ENCODE results near the gene MEX3A. TPM values are rescaled to one million over a fixed set of nuclear protein-coding genes. Genes with fewer than 3 reads are reported as not detected.
A peak's percentile ranks its signal among the peaks of the same experiment; 100 is the strongest.

MEX3A gene
- total RNA-seq, 5 donors from 2014 or later (not counting 1 experiment from before 2014, with no cell fraction given), result 0.03 to 0.58 (median 0.20) TPM

DNA sequence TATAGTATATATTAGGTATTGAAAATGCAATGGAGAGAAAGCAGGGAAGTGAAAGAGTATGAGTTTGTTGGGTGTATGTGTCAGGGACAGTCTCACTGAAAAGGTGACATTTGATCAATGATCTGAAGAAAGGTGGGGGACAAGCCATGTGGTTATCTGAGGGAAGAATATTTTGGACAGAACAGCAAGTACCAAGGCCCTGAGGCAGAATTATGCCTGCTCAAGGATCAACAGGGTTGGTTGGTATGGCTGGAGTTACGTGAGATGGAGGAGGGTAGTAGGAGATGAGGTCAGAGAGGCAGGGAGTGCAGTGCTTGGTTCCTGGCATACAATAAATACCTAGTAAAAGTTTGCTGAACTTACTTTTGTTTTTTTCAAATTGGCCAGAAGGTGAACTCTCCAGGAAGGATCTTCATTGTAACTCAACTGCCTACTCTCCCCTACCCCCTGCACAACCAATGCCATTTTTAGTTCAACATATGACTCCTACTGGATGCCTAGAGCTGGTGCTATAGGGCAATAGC, 25.9 kb downstream of the MEX3A start:
- no CpG with 5 or more reads among the region's 1 CpG for WGBS (ENCODE audit: insufficient coverage)
- H3K4me1 Mint-ChIP-seq, result peaks cover 30 to 43% (median 34%) of the 10 kb centered on the region in 3 donors
- POLR2A ChIA-PET, result no interaction called here
- peak overlapping the region in 1 of 2 donors; percentile 61 for H3K27ac Mint-ChIP-seq
- Histone ChIP-seq H3K36me3 (ENCODE audit: control insufficient read depth in 2 of 2, extremely low read depth in 1 of 2, insufficient read depth in 1 of 2, low read length in 1 of 2) (peaks cover 0 to 3% of the 10 kb centered on the region in 2 donors), H3K27me3 (replicated peaks in 1 of 2; ENCODE audit: control insufficient read depth in 2 of 2, extremely low read depth in 1 of 2, insufficient read depth in 2 of 2, low read length in 1 of 2) (no peaks in the 10 kb centered on the region), H3K4me3 (ENCODE audit: control insufficient read depth in 1 of 2, extremely low read depth in 1 of 2, low read length in 1 of 2) (no peak overlapping the region), H3K9me3 (no peaks in the 10 kb centered on the region), H3K27ac (ENCODE audit: low read length) (no peak overlapping the region), H3K4me1 (ENCODE audit: control insufficient read depth in 1 of 2, extremely low read depth in 1 of 2, insufficient read depth in 2 of 2, low read length in 2 of 2) (peaks cover 6 to 22% of the 10 kb centered on the region in 2 experiments)
- ATAC-seq (replicated peaks in 1 of 4) (no peak), DNase-seq (no peak)
- no peaks in the 10 kb centered on the region for H3K27me3 Mint-ChIP-seq
- CTCF ChIA-PET, result interaction anchor here in 1 of 2 donors (0.7 kb wide), 1 partner anchor 50 kb away, joined by 3 read pairs; no protein-coding TSS in a partner anchor
- H3K4me3 Mint-ChIP-seq, result peak overlapping the region; percentile 21 to 100 (median 47)
- peaks cover 3% of the 10 kb centered on the region for H3K36me3 Mint-ChIP-seq
- no peaks in the 10 kb centered on the region for H3K9me3 Mint-ChIP-seq

DNA sequence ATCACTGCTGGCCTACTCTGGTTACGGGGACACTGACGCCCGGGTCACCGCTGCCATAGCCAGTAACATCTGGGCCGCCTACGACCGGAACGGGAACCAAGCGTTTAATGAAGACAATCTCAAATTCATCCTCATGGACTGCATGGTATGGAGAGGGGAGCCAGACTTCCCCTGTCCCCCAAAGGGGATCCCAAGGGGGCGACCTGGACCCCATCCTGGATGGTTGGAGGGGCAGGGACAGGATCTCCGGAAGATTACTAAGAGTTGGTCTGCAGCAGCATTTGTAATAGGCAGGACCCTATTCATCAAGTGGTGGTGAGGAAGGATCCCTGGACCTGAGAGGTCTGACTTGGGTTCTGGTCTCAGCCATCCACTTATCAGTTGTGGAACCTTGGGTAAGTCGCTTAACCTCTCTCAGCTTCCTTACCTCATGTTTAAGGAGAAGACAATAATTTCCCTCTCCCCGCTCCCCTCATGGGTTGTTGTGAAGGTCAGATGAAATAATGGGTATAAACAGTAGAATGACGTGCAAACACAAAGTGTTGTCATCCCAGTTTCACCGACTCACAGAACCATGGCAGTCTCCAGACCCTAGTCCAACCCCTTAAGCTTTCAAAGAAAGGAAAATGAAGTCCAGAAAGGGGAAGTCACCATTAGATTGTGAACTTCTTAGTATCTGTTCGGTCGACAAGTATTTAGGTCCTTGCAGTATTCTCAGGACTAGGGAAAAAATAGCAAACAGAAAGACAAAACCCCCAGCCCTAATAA, 26.8 kb downstream of the MEX3A start:
- H3K27me3 Mint-ChIP-seq, result no peaks in the 10 kb centered on the region
- DNase-seq, result peak in 2 of 35 experiments; percentile 11 to 12
- CTCF ChIA-PET, result interaction anchor here in 1 of 2 donors (0.7 kb wide), 1 partner anchor 51 kb away, joined by 3 read pairs; no protein-coding TSS in a partner anchor

DNA sequence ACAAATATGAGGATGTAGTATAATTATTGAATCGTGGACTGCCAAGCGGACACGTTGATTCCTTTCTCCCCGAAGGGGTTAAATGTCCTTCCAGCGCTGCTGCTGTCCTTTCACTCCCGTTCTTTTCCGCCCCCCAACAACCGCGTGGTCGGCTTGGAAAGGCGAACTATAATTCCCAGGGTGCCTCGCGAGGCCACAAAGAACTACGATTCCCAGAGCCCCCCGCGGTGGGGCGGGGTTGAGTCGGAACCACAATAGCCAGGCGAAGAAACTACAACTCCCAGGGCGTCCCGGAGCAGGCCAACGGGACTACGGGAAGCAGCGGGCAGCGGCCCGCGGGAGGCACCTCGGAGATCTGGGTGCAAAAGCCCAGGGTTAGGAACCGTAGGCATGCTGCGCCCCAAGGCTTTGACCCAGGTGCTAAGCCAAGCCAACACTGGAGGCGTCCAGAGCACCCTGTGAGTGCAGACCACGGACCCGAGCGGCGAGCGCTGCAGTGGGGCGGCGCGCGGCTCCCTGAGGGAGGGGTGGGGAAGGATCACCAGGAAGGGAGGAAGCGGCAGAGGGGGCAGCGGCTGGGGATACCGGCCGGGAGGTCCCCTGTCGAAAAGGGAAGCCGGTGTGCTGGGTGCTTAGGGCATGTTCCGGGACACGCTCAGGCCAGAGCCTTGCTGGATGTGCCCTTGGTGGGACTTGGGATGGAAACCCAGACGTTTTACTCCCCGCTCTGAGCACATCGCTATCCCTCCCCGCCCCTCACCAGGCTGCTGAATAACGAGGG, 27.6 kb downstream of the MEX3A start, which contains the start of gene LAMTOR2:
Gene LAMTOR2, plus strand, starts transcription at position 283 of the 781 bp plus-strand sequence. Its CDS starts 108 bp downstream, at position 391.
- under 1% methylated on average over 47 of the region's 53 CpGs for WGBS (ENCODE audit: insufficient coverage)
- peak within 1 kb of the TSS; percentile 90 to 95 for H3K27ac Mint-ChIP-seq
- peaks cover 10% of the 10 kb centered on the region for H3K36me3 Mint-ChIP-seq
- Histone ChIP-seq H3K27me3 (replicated peaks in 1 of 2; ENCODE audit: control insufficient read depth in 2 of 2, extremely low read depth in 1 of 2, insufficient read depth in 2 of 2, low read length in 1 of 2) (no peaks in the 10 kb centered on the region), H3K9me3 (no peaks in the 10 kb centered on the region), H3K27ac (ENCODE audit: low read length) (peak within 1 kb of the TSS; percentile 78), H3K4me3 (ENCODE audit: control insufficient read depth in 1 of 2, extremely low read depth in 1 of 2, low read length in 1 of 2) (peak within 1 kb of the TSS; percentile 80 to 82), H3K4me1 (ENCODE audit: control insufficient read depth in 1 of 2, extremely low read depth in 1 of 2, insufficient read depth in 2 of 2, low read length in 2 of 2) (peaks cover 6 to 22% of the 10 kb centered on the region in 2 experiments), H3K36me3 (ENCODE audit: control insufficient read depth in 2 of 2, extremely low read depth in 1 of 2, insufficient read depth in 1 of 2, low read length in 1 of 2) (peaks cover 0 to 13% of the 10 kb centered on the region in 2 donors)
- ChIA-PET POLR2A (interaction anchor here in 1 of 2 donors (0.6 kb wide), 1 partner anchor 860 kb away, joined by 3 read pairs; no protein-coding TSS in a partner anchor), CTCF (no interaction called here)
- H3K4me3 Mint-ChIP-seq, result peak within 1 kb of the TSS; percentile 93 to 100 (median 95)
- DNase-seq (peak; percentile 87 to 97 (median 95)), ATAC-seq (replicated peaks in 1 of 4) (peak; percentile 78 to 85 (median 82))
- peaks cover 28 to 43% (median 34%) of the 10 kb centered on the region in 3 donors for H3K4me1 Mint-ChIP-seq
- no peaks in the 10 kb centered on the region for H3K27me3 Mint-ChIP-seq
- no peaks in the 10 kb centered on the region for H3K9me3 Mint-ChIP-seq

More for the DNA sequence above, 26.8 kb downstream of the MEX3A start:
- Histone ChIP-seq H3K36me3 (ENCODE audit: control insufficient read depth in 2 of 2, extremely low read depth in 1 of 2, insufficient read depth in 1 of 2, low read length in 1 of 2) (peaks cover 0 to 6% of the 10 kb centered on the region in 2 donors), H3K4me1 (ENCODE audit: control insufficient read depth in 1 of 2, extremely low read depth in 1 of 2, insufficient read depth in 2 of 2, low read length in 2 of 2) (peaks cover 6 to 22% of the 10 kb centered on the region in 2 experiments), H3K27me3 (replicated peaks in 1 of 2; ENCODE audit: control insufficient read depth in 2 of 2, extremely low read depth in 1 of 2, insufficient read depth in 2 of 2, low read length in 1 of 2) (no peaks in the 10 kb centered on the region), H3K9me3 (no peaks in the 10 kb centered on the region), H3K27ac (ENCODE audit: low read length) (no peak overlapping the region), H3K4me3 (ENCODE audit: control insufficient read depth in 1 of 2, extremely low read depth in 1 of 2, low read length in 1 of 2) (peak overlapping the region; percentile 71 to 82)
- Mint-ChIP-seq H3K27ac (peak overlapping the region in 1 of 2 donors; percentile 95), H3K4me3 (peak overlapping the region; percentile 93 to 100 (median 95)), H3K36me3 (peaks cover 7% of the 10 kb centered on the region), H3K4me1 (peaks cover 28 to 43% (median 34%) of the 10 kb centered on the region in 3 donors), H3K9me3 (no peaks in the 10 kb centered on the region)
- ATAC-seq (replicated peaks in 1 of 4), result no peak
- 10% methylated on average over 4 of the region's 17 CpGs for WGBS (ENCODE audit: insufficient coverage)
- POLR2A ChIA-PET, result interaction anchor here in 1 of 2 donors (0.6 kb wide), 1 partner anchor 402 kb away, joined by 4 read pairs; no protein-coding TSS in a partner anchor

DNA sequence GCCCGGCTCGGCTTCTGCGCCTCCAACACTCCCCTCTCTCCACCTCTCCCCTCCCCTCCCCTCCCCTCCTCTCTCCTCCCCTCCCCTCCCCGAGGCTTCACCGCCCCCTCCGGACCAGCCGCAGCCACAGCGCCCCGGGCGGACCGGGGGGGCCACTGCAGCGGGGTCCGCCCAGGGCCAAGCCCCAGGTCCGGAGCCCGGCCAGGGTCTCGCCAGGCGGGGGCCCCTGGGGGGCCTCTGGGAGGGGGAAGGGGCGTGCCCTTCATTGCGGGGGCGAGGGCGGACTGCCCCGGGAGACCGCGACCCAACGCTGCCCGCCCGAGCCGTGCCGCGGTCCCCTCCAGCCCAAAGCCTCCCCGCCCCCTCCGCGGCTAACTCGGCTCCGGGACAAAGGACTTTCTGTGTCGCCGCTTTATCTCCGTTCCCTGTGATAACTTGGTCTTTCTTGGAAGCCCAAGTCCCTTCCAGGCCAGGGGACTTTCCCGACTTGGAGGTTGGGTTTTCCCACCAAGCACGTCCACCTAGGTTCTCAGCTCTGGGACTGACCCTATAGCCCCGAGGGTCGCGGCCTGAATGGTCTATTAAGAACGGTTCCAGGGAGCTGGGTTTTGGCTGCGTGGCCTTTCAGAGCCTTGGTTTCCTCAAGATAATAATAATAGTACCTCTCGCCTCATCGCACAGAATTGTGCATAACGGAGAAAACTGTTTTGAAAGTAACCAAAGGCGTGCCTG, 28.3 kb downstream of the MEX3A start, which contains the start of gene UBQLN4:
Gene UBQLN4, minus strand, starts transcription at position 31 of the 732 bp plus-strand sequence. CDS start 97 bp downstream, outside the sequence.
- peaks cover 28 to 43% (median 34%) of the 10 kb centered on the region in 3 donors for H3K4me1 Mint-ChIP-seq
- Histone ChIP-seq H3K36me3 (ENCODE audit: control insufficient read depth in 2 of 2, extremely low read depth in 1 of 2, insufficient read depth in 1 of 2, low read length in 1 of 2) (peaks cover under 1 to 21% of the 10 kb centered on the region in 2 donors), H3K4me1 (ENCODE audit: control insufficient read depth in 1 of 2, extremely low read depth in 1 of 2, insufficient read depth in 2 of 2, low read length in 2 of 2) (peaks cover 6 to 22% of the 10 kb centered on the region in 2 experiments), H3K4me3 (ENCODE audit: control insufficient read depth in 1 of 2, extremely low read depth in 1 of 2, low read length in 1 of 2) (peak within 1 kb of the TSS; percentile 80 to 82), H3K9me3 (no peaks in the 10 kb centered on the region), H3K27ac (ENCODE audit: low read length) (peak within 1 kb of the TSS; percentile 78), H3K27me3 (replicated peaks in 1 of 2; ENCODE audit: control insufficient read depth in 2 of 2, extremely low read depth in 1 of 2, insufficient read depth in 2 of 2, low read length in 1 of 2) (no peaks in the 10 kb centered on the region)
- peak within 1 kb of the TSS; percentile 90 to 95 for H3K27ac Mint-ChIP-seq
- POLR2A ChIA-PET, result interaction anchor here (0.6 to 0.7 kb wide), 3 partner anchors 859 to 1607 kb away, joined by 3 read pairs; no protein-coding TSS in a partner anchor
- peak; percentile 62 to 78 (median 70) for ATAC-seq (replicated peaks in 1 of 4)
- DNase-seq, result peak; percentile 66 to 87 (median 78)
- peaks cover 17% of the 10 kb centered on the region for H3K36me3 Mint-ChIP-seq
- H3K9me3 Mint-ChIP-seq, result no peaks in the 10 kb centered on the region
- peak within 1 kb of the TSS; percentile 93 to 100 (median 95) for H3K4me3 Mint-ChIP-seq
- 0% methylated on average over 30 of the region's 49 CpGs for WGBS (ENCODE audit: insufficient coverage)
- CTCF ChIA-PET, result interaction anchor here in 1 of 2 donors (0.9 kb wide), 1 partner anchor 91 kb away, joined by 4 read pairs; no protein-coding TSS in a partner anchor
- no peaks in the 10 kb centered on the region for H3K27me3 Mint-ChIP-seq

- ChIA-PET POLR2A (interaction anchor here (0.6 to 0.7 kb wide), 3 partner anchors 688 to 1607 kb away, joined by 3 to 4 read pairs (median 3); partner anchors contain the start of gene MRPL24 (in 1 of the 2)), CTCF (interaction anchor here in 1 of 2 donors (0.9 kb wide), 1 partner anchor 90 kb away, joined by 4 read pairs; no protein-coding TSS in a partner anchor)
- Mint-ChIP-seq H3K36me3 (peaks cover 20% of the 10 kb centered on the region), H3K9me3 (no peaks in the 10 kb centered on the region), H3K27ac (peak overlapping the region; percentile 77), H3K4me3 (peak overlapping the region; percentile 83 to 100 (median 93)), H3K27me3 (no peaks in the 10 kb centered on the region), H3K4me1 (peaks cover 28 to 43% (median 34%) of the 10 kb centered on the region in 3 donors)
- DNase-seq (peak; percentile 24 to 74 (median 59)), ATAC-seq (replicated peaks in 1 of 4) (peak; percentile 35 to 50 (median 44))
- no peaks in the 10 kb centered on the region for H3K9me3 ChIP-seq
- peaks cover 6 to 29% of the 10 kb centered on the region in 2 donors for H3K36me3 ChIP-seq (ENCODE audit: control insufficient read depth in 2 of 2, extremely low read depth in 1 of 2, insufficient read depth in 1 of 2, low read length in 1 of 2)
- peak overlapping the region; percentile 57 to 80 for H3K4me3 ChIP-seq (ENCODE audit: control insufficient read depth in 1 of 2, extremely low read depth in 1 of 2, low read length in 1 of 2)
- peak overlapping the region; percentile 31 for H3K27ac ChIP-seq (ENCODE audit: low read length)
- H3K4me1 ChIP-seq (ENCODE audit: control insufficient read depth in 1 of 2, extremely low read depth in 1 of 2, insufficient read depth in 2 of 2, low read length in 2 of 2), result peaks cover 6 to 22% of the 10 kb centered on the region in 2 experiments
- WGBS (ENCODE audit: insufficient coverage), result 0% methylated on average over 27 of the region's 63 CpGs
- no peaks in the 10 kb centered on the region for H3K27me3 ChIP-seq (replicated peaks in 1 of 2; ENCODE audit: control insufficient read depth in 2 of 2, extremely low read depth in 1 of 2, insufficient read depth in 2 of 2, low read length in 1 of 2)
These were observed 29.1 kb downstream of the MEX3A start for GRCh38 chr1:156052862-156053767.

All from T-cell (primary cell).